Osteoblast (primary cell): ENCODE results near the gene RPN2. TPM values are rescaled to one million over a fixed set of nuclear protein-coding genes. Genes with fewer than 3 reads are reported as not detected.

Experiments used
- DNase-seq: peaks from one replicate; pipeline ENCODE4 v3.0.0; 2011; ENCODE audit warnings: low spot score, mixed read lengths; ENCODE audit not compliant: insufficient read length; ENCODE audit errors: missing footprints
- H2AFZ ChIP-seq: 2 replicates; pipeline ENCODE4 v1.6.0; 2011; ENCODE audit warnings: mild to moderate bottlenecking, low read length
- H3K27ac ChIP-seq: 2 replicates; pipeline ENCODE4 v1.5.1; 2011; ENCODE audit warnings: mild to moderate bottlenecking, low read depth, low read length, moderate library complexity
- H3K27me3 ChIP-seq: 2 replicates; pipeline ENCODE4 v1.6.0; 2012; ENCODE audit warnings: mild to moderate bottlenecking, control low read depth, inconsistent platforms, low read length, moderate library complexity; ENCODE audit not compliant: insufficient read depth
- H3K36me3 ChIP-seq: 2 replicates; pipeline ENCODE4 v1.5.1; 2011; ENCODE audit warnings: mild to moderate bottlenecking, low read length, control low read depth, moderate library complexity; ENCODE audit not compliant: insufficient read depth
- H3K4me1 ChIP-seq: 2 replicates; pipeline ENCODE4 v1.5.1; 2011; ENCODE audit warnings: mild to moderate bottlenecking, low read length, control low read depth, moderate library complexity; ENCODE audit not compliant: insufficient read depth
- H3K4me2 ChIP-seq: 2 replicates; pipeline ENCODE4 v1.6.0; 2011; ENCODE audit warnings: mild to moderate bottlenecking, low read length; ENCODE audit not compliant: insufficient read depth
- H3K4me3 ChIP-seq: fragments of 200-600 bp; sonication (generic); 3 replicates; pipeline ENCODE4 v1.5.1; 2012; ENCODE audit warnings: mild to moderate bottlenecking, low read length, inconsistent platforms; ENCODE audit not compliant: insufficient read depth
- H3K79me2 ChIP-seq: 2 replicates; pipeline ENCODE4 v1.6.0; 2012; ENCODE audit warnings: mild to moderate bottlenecking, low read length, control low read depth, inconsistent platforms; ENCODE audit not compliant: insufficient read depth
- H3K9me3 ChIP-seq: 2 replicates; pipeline ENCODE4 v1.5.1; 2011; ENCODE audit warnings: low read depth, low read length, control low read depth
- H4K20me1 ChIP-seq: 2 replicates; pipeline ENCODE4 v1.6.0; 2012; ENCODE audit warnings: mild to moderate bottlenecking, low read length, control low read depth; ENCODE audit not compliant: insufficient read depth
- CTCF ChIP-seq: IDR thresholded peaks from 2 replicates; pipeline ENCODE4 v1.5.1; 2011; ENCODE audit warnings: mild to moderate bottlenecking, low read depth, low read length, moderate library complexity; ENCODE audit errors: extremely low read depth
- total RNA-seq: library from RNA; depleted of rRNA; stranded (reverse); fragments of >200 nt; gene quantifications from 2 replicates; pipeline ENCODE4 v1.2.3, GENCODE V29; 2012

Gene RPN2
- total RNA-seq, 1 donor: 213 TPM

DNA sequence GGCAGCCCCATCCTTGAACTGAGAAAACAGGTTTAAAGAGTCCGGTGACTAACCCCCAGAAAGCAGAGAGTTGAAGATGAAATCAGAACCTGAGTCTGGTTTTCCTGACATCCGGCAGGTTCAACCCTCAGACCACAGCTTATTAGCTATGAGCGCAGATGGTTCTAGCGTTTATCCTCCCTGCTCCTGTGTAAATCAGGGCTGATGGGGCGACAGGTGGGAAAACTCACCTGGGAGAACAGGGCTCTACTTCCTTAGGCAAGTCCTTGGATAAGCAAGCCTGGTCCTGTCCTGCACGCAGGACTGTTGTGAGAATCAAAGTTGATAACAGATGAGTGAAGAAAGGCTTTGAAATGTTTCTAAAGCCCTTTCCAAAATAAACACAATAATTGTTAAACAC is 51.1 kb downstream of the RPN2 start:
- Histone ChIP-seq H2AFZ (no peak overlapping the region), H4K20me1 (peaks cover 6% of the 10 kb centered on the region), H3K9me3 (no peaks in the 10 kb centered on the region), H3K27ac (no peak overlapping the region), H3K4me3 (no peak overlapping the region), H3K36me3 (peaks cover 96% of the 10 kb centered on the region), H3K4me2 (no peak overlapping the region), H3K4me1 (no peaks in the 10 kb centered on the region), H3K79me2 (no peaks in the 10 kb centered on the region), H3K27me3 (no peaks in the 10 kb centered on the region)
- TF ChIP-seq CTCF: no peak
- DNase-seq: no peak

DNA sequence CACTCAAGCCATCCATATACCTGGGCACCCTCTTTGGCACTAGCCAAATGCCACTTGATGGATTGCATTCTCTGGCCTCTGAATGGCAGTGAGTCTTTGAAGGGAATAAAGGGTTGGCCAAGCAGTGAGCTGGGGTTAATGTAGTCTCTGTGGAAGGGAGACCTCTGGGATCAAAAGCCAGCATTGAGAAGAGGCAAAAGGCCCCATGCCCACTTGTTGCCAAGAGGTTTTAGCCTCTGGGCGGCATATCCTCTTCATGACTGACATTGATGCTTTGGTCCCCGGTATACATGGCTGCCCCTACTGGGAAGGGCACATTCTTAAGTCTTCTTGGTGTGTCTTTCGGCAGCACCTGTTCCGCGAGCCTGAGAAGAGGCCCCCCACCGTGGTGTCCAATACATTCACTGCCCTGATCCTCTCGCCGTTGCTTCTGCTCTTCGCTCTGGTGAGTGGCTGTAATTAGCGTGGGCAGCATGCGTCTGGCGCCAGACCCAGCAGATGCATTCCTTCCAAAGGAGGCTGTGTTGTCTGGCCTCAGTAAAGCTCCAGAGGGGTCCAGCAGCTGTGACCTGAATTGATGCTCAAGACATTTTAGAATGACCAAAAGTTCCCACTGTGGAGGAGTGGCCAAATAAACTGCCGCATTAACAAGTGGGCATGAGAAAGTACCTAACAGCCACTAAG is 53.0 kb downstream of the RPN2 start:
- Histone ChIP-seq H3K4me2 (no peak overlapping the region), H3K36me3 (peaks cover 96% of the 10 kb centered on the region), H3K27me3 (no peaks in the 10 kb centered on the region), H4K20me1 (peaks cover 6% of the 10 kb centered on the region), H3K79me2 (no peaks in the 10 kb centered on the region), H3K27ac (no peak overlapping the region), H3K9me3 (no peaks in the 10 kb centered on the region), H2AFZ (no peak overlapping the region), H3K4me3 (no peak overlapping the region), H3K4me1 (no peaks in the 10 kb centered on the region)
- DNase-seq: no peak
- no peak for TF ChIP-seq CTCF

DNA sequence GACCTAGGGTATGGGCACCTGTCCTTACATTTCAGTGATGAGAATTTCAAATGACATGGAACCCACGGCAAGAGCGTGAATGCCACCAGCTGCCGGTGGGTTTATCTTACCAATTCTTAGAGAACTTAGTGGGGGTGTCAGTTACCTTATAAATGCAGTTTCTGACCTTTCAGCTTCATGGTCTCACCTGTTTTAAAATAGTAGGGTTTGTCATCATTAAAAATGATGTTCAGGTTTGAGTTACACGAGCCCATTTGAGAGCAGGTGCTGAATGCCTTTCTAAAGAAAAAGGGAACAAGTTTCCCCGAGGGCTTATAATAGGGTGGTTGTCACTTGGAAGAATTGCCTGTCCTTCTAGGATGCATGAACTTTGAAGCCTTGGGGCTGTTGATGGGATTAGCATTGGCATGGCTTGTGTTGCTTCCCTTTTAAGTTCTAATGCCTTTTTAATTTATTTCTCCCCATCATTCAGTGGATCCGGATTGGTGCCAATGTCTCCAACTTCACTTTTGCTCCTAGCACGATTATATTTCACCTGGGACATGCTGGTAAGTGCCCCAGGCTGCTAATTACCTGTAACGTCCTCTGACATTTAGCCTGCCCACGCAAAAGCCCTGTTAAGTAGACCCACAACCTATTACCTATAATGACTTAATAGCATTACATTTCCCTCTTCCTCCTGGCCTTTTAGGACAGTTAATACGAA is 54.6 kb downstream of the RPN2 start:
- Histone ChIP-seq H3K4me2 (no peak overlapping the region), H3K4me3 (no peak overlapping the region), H2AFZ (no peak overlapping the region), H3K27ac (no peak overlapping the region), H4K20me1 (peaks cover 6% of the 10 kb centered on the region), H3K27me3 (no peaks in the 10 kb centered on the region), H3K36me3 (peaks cover 90% of the 10 kb centered on the region), H3K9me3 (no peaks in the 10 kb centered on the region), H3K4me1 (no peaks in the 10 kb centered on the region), H3K79me2 (no peaks in the 10 kb centered on the region)
- TF ChIP-seq CTCF: no peak
- no peak for DNase-seq

- no peak for DNase-seq
- no peak overlapping the region for H3K4me3 ChIP-seq
- peaks cover 90% of the 10 kb centered on the region for H3K36me3 ChIP-seq
- no peaks in the 10 kb centered on the region for H3K79me2 ChIP-seq
- no peak overlapping the region for H2AFZ ChIP-seq
- H3K27ac ChIP-seq: no peak overlapping the region
- TF ChIP-seq CTCF: no peak
- no peaks in the 10 kb centered on the region for H3K27me3 ChIP-seq
- no peaks in the 10 kb centered on the region for H3K4me1 ChIP-seq
- peaks cover 6% of the 10 kb centered on the region for H4K20me1 ChIP-seq
- no peak overlapping the region for H3K4me2 ChIP-seq
- no peaks in the 10 kb centered on the region for H3K9me3 ChIP-seq
Observed at GRCh38 chr20:37234254-37234581, 55.1 kb downstream of the RPN2 start.
